Lower leg skin (tissue), 4 donors: Measurements from ENCODE around the gene TEX9. TPM values are rescaled to one million over a fixed set of nuclear protein-coding genes. Genes with fewer than 3 reads are reported as not detected.
"Not testable (repeated sequence)": the region's sequence is repeated elsewhere in the genome, so short reads cannot be mapped to it uniquely, and the experiment has no call there.

Experiments used
- DNase-seq, 2 donors: peaks; one replicate each; pipeline ENCODE4 v3.0.0-alpha.2; 2019; ENCODE audit warnings: low spot score in 2 of 2
- H3K4me3 ChIP-seq: fragments of 200-600 bp; sonication (generic); 2 replicates; pipeline ENCODE4 v1.5.1; 2017; ENCODE audit warnings: mild to moderate bottlenecking, low read depth; ENCODE audit not compliant: poor library complexity, severe bottlenecking
- CTCF ChIP-seq, 3 donors: fragments of 450-650 bp; IDR thresholded peaks; one replicate each; pipeline ENCODE4 v1.5.1; 2016; ENCODE audit warnings: antibody characterized with exemption in 3 of 3, mild to moderate bottlenecking in 3 of 3, moderate library complexity in 2 of 3
- POLR2A ChIP-seq, 2 donors: fragments of 450-650 bp; IDR thresholded peaks; one replicate each; pipeline ENCODE4 v1.6.1; 2016 to 2017; ENCODE audit warnings: antibody characterized with exemption in 2 of 2, mild to moderate bottlenecking in 1 of 2, moderate library complexity in 1 of 2
- WGBS, 2 donors: methylation state at CpG; one replicate each; pipeline ENCODE4 v1.1.5; 2018; 5-methylcytosine and 5-hydroxymethylcytosine counted together
- intact Hi-C: fragments of 100-400 bp; cut with DNase I; formaldehyde crosslinking; loops from one replicate; pipeline ENCODE4 v1.15.0; 2023; ENCODE audit warnings: low total_unique reads
- total RNA-seq, 4 donors: library from RNA; depleted of rRNA; stranded (reverse); fragments of >200 nt; gene quantifications; one replicate each; pipeline ENCODE4 v1.1.0, GENCODE V29; 2016

The TEX9 gene
- 10 to 100 TPM in 1 of 4 donors, 1 to 10 TPM in 3; 4.9 to 16.8 (median 6.0) TPM for total RNA-seq

GRCh38 chr15:56365075-56365711 is at the start of gene TEX9:
Gene TEX9, plus strand, starts transcription at chr15:56365426. Its CDS starts 25 bp downstream, at chr15:56365451.
- TF ChIP-seq CTCF (IDR thresholded peaks at IDR 0.05) (no peak), POLR2A (IDR thresholded peaks at IDR 0.05) (no peak)
- peak within 1 kb of the TSS; percentile 41 for H3K4me3 ChIP-seq
- WGBS, 2 donors = 0 to 1% methylated on average over 29 to 45 of the region's 45 CpGs
- intact Hi-C loops = no loop called here
- DNase-seq = peak; percentile 78 to 96

GRCh38 chr15:56316561-56316960 is 48.7 kb upstream of the TEX9 start:
- H3K4me3 ChIP-seq, intact Hi-C loops, DNase-seq: not testable (repeated sequence)
- WGBS, 2 donors = 91 to 92% methylated on average over 17 to 18 of the region's 18 CpGs

GRCh38 chr15:56320316-56320715 is 44.9 kb upstream of the TEX9 start:
- intact Hi-C loops = no loop called here
- DNase-seq = no peak
- TF ChIP-seq POLR2A (IDR thresholded peaks at IDR 0.05) (no peak), CTCF (IDR thresholded peaks at IDR 0.05) (no peak)
- no peak overlapping the region for H3K4me3 ChIP-seq

GRCh38 chr15:56320861-56321260 is 44.4 kb upstream of the TEX9 start:
- no peak overlapping the region for H3K4me3 ChIP-seq
- DNase-seq = no peak
- WGBS, 2 donors = 40 to 47% methylated on average over 3 of the region's 3 CpGs
- intact Hi-C loops = no loop called here
- no peak for TF ChIP-seq POLR2A (IDR thresholded peaks at IDR 0.05)
- no peak for TF ChIP-seq CTCF (IDR thresholded peaks at IDR 0.05)

GRCh38 chr15:56322444-56322843 is 42.8 kb upstream of the TEX9 start:
- H3K4me3 ChIP-seq = no peak overlapping the region
- no peak for DNase-seq
- WGBS, 2 donors = 25 to 30% methylated on average over 2 of the region's 2 CpGs
- intact Hi-C loops = no loop called here
- TF ChIP-seq CTCF (IDR thresholded peaks at IDR 0.05) (no peak), POLR2A (IDR thresholded peaks at IDR 0.05) (no peak)

- TF ChIP-seq POLR2A (IDR thresholded peaks at IDR 0.05) = no peak
- no peak for TF ChIP-seq CTCF (IDR thresholded peaks at IDR 0.05)
- WGBS, 2 donors = 45 to 50% methylated on average over 1 of the region's 1 CpG
- no peak for DNase-seq
- intact Hi-C loops = no loop called here
- no peak overlapping the region for H3K4me3 ChIP-seq
Measured at GRCh38 chr15:56323435-56323834, 41.8 kb upstream of the TEX9 start.
